HCT116 (cell line): Measurements from ENCODE around the gene GFM2. TPM values are rescaled to one million over a fixed set of nuclear protein-coding genes. Genes with fewer than 3 reads are reported as not detected.

Source experiments
- ATAC-seq: fragments of 200-7000 bp; cut with Tn5 transposase; 2 replicates; pipeline ENCODE4 v1.9.1; 2020; ENCODE audit warnings: mild to moderate bottlenecking, moderate library complexity
- BruUV-seq: library from RNA; stranded (reverse); fragments of 400-500 nt; replicated peaks from 2 replicates; lab custom pipeline; 2021; lab: Mats Ljungman, UMichigan
- CTCF ChIA-PET: fragments of 300-600 bp; sonication (Branson Sonifier 250); formaldehyde crosslinking; loops from one replicate; lab custom pipeline; 2021; ENCODE audit warnings: antibody characterized with exemption; lab: Charles Lee
- POLR2A ChIA-PET: fragments of 300-600, 350-600 bp; sonication (Branson Sonifier 250); formaldehyde crosslinking; loops from one replicate; lab custom pipeline; 2021; ENCODE audit warnings: antibody characterized with exemption; lab: Charles Lee
- RAD21 ChIA-PET, 2 experiments: fragments of 300-600 bp; sonication (Branson Sonifier 250); formaldehyde crosslinking; loops; one replicate each; lab custom pipeline; 2023; ENCODE audit warnings: low total read pairs in 2 of 2; ENCODE audit not compliant: uncharacterized antibody in 2 of 2, unreplicated experiment in 2 of 2, low non-redundant PET in 1 of 2; lab: Charles Lee
- DNase-seq: peaks from one replicate; pipeline ENCODE4 v3.0.0-alpha.2; 2010; ENCODE audit warnings: low read depth, low spot score
- H2AFZ ChIP-seq: fragments of 200-600 bp; shearing (Covaris generic), sonication (generic); 2 replicates; pipeline ENCODE4 v1.6.1; 2017; ENCODE audit warnings: low read depth, mixed run types, mixed read lengths, antibody characterized with exemption, low read length; ENCODE audit not compliant: poor library complexity, severe bottlenecking
- H3K27ac ChIP-seq: 2 replicates; pipeline ENCODE4 v1.5.1; 2012; ENCODE audit warnings: low read depth, low read length
- H3K27me3 ChIP-seq: fragments of 200-600 bp; sonication (generic); 2 replicates; pipeline ENCODE4 v1.6.1; 2016; ENCODE audit warnings: mixed run types, low read length, mixed read lengths; ENCODE audit not compliant: insufficient read depth
- H3K36me3 ChIP-seq, 2 experiments: fragments of 200-500 bp in 1 of 2; fragments of 200-600 bp in 1 of 2; sonication (Bioruptor generic) in 1 of 2; sonication (generic) in 1 of 2; 2 replicates each; pipeline versions ENCODE4 v1.5.1 to v1.6.1; 2014 to 2016; ENCODE audit warnings: low read length in 2 of 2, inconsistent platforms in 1 of 2, mixed read lengths in 1 of 2, mixed run types in 1 of 2; ENCODE audit not compliant: insufficient read depth in 2 of 2, control insufficient read depth in 1 of 2
- H3K4me1 ChIP-seq, 2 experiments: fragments of 200-600 bp in 1 of 2; sonication (generic) in 1 of 2; 2 replicates each; pipeline versions ENCODE4 v1.5.1 to v1.6.1; 2012 to 2017; ENCODE audit warnings: low read length in 2 of 2, inconsistent platforms in 1 of 2, mild to moderate bottlenecking in 1 of 2, mixed read lengths in 1 of 2, mixed run types in 1 of 2, moderate library complexity in 1 of 2; ENCODE audit not compliant: insufficient read depth in 2 of 2, control insufficient read depth in 1 of 2
- H3K4me2 ChIP-seq: fragments of 200-600 bp; sonication (generic); 2 replicates; pipeline ENCODE4 v1.6.1; 2017; ENCODE audit warnings: mixed run types, low read length, mixed read lengths
- H3K4me3 ChIP-seq, 2 experiments: fragments of 200-600 bp in 1 of 2; sonication (generic) in 1 of 2; replicated peaks in 1 of 2; 2 replicates each; pipeline ENCODE4 v1.5.1; 2011 to 2016; ENCODE audit warnings: low read length in 2 of 2, control low read depth in 1 of 2, low read depth in 1 of 2, mild to moderate bottlenecking in 1 of 2, mixed read lengths in 1 of 2, mixed run types in 1 of 2
- H3K79me2 ChIP-seq: fragments of 200-600 bp; sonication (generic); 2 replicates; pipeline ENCODE4 v1.6.1; 2017; ENCODE audit warnings: mild to moderate bottlenecking, mixed run types, low read length, moderate library complexity, mixed read lengths; ENCODE audit not compliant: insufficient read depth
- H3K9ac ChIP-seq: fragments of 200-600 bp; sonication (generic); 2 replicates; pipeline ENCODE4 v1.6.1; 2016; ENCODE audit warnings: low read length, mixed read lengths
- H3K9me2 ChIP-seq: fragments of 200-600 bp; sonication (generic), shearing (Covaris generic); 2 replicates; pipeline ENCODE4 v1.6.1; 2017; ENCODE audit warnings: mixed run types, mild to moderate bottlenecking, moderate library complexity; ENCODE audit not compliant: insufficient read depth
- H3K9me3 ChIP-seq, 2 experiments: fragments of 200-500 bp in 1 of 2; fragments of 200-600 bp in 1 of 2; sonication (Bioruptor generic) in 1 of 2; sonication (generic) in 1 of 2; 2 replicates each; pipeline ENCODE4 v1.6.1; 2014 to 2017; ENCODE audit warnings: low read length in 2 of 2, mixed read lengths in 2 of 2, inconsistent platforms in 1 of 2, low read depth in 1 of 2, mild to moderate bottlenecking in 1 of 2, mixed run types in 1 of 2, moderate library complexity in 1 of 2; ENCODE audit not compliant: control insufficient read depth in 1 of 2, insufficient read depth in 1 of 2
- H4K20me1 ChIP-seq: fragments of 200-600 bp; sonication (generic), shearing (Covaris generic); 2 replicates; pipeline ENCODE4 v1.6.1; 2017; ENCODE audit warnings: mixed run types, mild to moderate bottlenecking, moderate library complexity; ENCODE audit not compliant: insufficient read depth
- ATF3 ChIP-seq: IDR thresholded peaks from 2 replicates; pipeline ENCODE4 v1.6.1; 2012
- CBX3 ChIP-seq: IDR thresholded peaks from 2 replicates; pipeline ENCODE4 v1.6.1; 2012; ENCODE audit warnings: low read depth
- CEBPB ChIP-seq: IDR thresholded peaks from 2 replicates; pipeline ENCODE4 v1.6.1; 2012; ENCODE audit warnings: low read depth
- EGR1 ChIP-seq: IDR thresholded peaks from 2 replicates; pipeline ENCODE4 v1.6.1; 2012; ENCODE audit warnings: low read depth
- ELF1 ChIP-seq: IDR thresholded peaks from 2 replicates; pipeline ENCODE4 v1.6.1; 2012; ENCODE audit warnings: low read depth, borderline replicate concordance
- FOSL1 ChIP-seq: IDR thresholded peaks from 2 replicates; pipeline ENCODE4 v1.6.1; 2012; ENCODE audit warnings: low read depth
- MAX ChIP-seq: IDR thresholded peaks from 2 replicates; pipeline ENCODE4 v1.6.1; 2012
- POLR2AphosphoS5 ChIP-seq: IDR thresholded peaks from 2 replicates; pipeline ENCODE4 v1.6.1; 2011; ENCODE audit warnings: mild to moderate bottlenecking, low read depth, low read length, moderate library complexity
- RAD21 ChIP-seq: IDR thresholded peaks from 2 replicates; pipeline ENCODE4 v1.6.1; 2012; ENCODE audit warnings: low read depth, mild to moderate bottlenecking
- SP1 ChIP-seq: IDR thresholded peaks from 2 replicates; pipeline ENCODE4 v1.6.1; 2012; ENCODE audit warnings: low read depth
- SRF ChIP-seq: IDR thresholded peaks from 2 replicates; pipeline ENCODE4 v1.6.1; 2012; ENCODE audit warnings: low read depth
- TCF7L2 ChIP-seq: IDR thresholded peaks from 2 replicates; pipeline ENCODE4 v1.7.0; 2011; ENCODE audit warnings: borderline replicate concordance, inconsistent platforms; ENCODE audit not compliant: insufficient read depth, insufficient read length; ENCODE audit errors: extremely low read depth
- YY1 ChIP-seq: IDR thresholded peaks from 2 replicates; pipeline ENCODE4 v1.6.1; 2011; ENCODE audit warnings: low read length, low read depth, moderate library complexity, mild to moderate bottlenecking; ENCODE audit not compliant: insufficient replicate concordance; ENCODE audit errors: extremely low read depth
- ZBTB33 ChIP-seq: IDR thresholded peaks from 2 replicates; pipeline ENCODE4 v1.6.1; 2011; ENCODE audit warnings: mild to moderate bottlenecking, low read length, moderate library complexity; ENCODE audit not compliant: insufficient replicate concordance; ENCODE audit errors: extremely low read depth
- ZFX ChIP-seq: fragments of 450-650 bp; IDR thresholded peaks from 2 replicates; pipeline ENCODE4 v1.6.1; 2017
- intact Hi-C: fragments of 100-400 bp; cut with micrococcal nuclease; formaldehyde crosslinking; loops from 2 replicates; pipeline ENCODE4 v1.10.0; 2022
- total RNA-seq: library from RNA; stranded (reverse); gene quantifications from one replicate; pipeline ENCODE4 v1.2.1, GENCODE V29; 2021; ENCODE audit not compliant: unreplicated experiment

The GFM2 gene
- total RNA-seq, 1 experiment from 2014 or later = 25.0 TPM

- TF ChIP-seq TCF7L2 = no peak
- TF ChIP-seq SP1 = no peak
- no peak for TF ChIP-seq SRF
- TF ChIP-seq ELF1 = no peak
- no peak for TF ChIP-seq EGR1
Observed at GRCh38 chr5:74787424-74787823, 20.5 kb upstream of the GFM2 start (continued).

GRCh38 chr5:74786851-74787250 is 19.9 kb upstream of the GFM2 start:
- no peak overlapping the region for H2AFZ ChIP-seq
- no peak for TF ChIP-seq YY1
- TF ChIP-seq POLR2AphosphoS5 = no peak
- no peak for TF ChIP-seq FOSL1
- TF ChIP-seq RAD21 = no peak
- TF ChIP-seq, all 23 proteins: peak for 0
- no peaks in the 10 kb centered on the region for H3K9me3 ChIP-seq
- no peaks in the 10 kb centered on the region for H4K20me1 ChIP-seq
- no TSS peak for BruUV-seq
- ATAC-seq (no peak), DNase-seq (no peak)
- H3K79me2 ChIP-seq = no peaks in the 10 kb centered on the region
- intact Hi-C loops = no loop called here
- H3K27me3 ChIP-seq = no peaks in the 10 kb centered on the region
- no peak overlapping the region for H3K9ac ChIP-seq
- ChIA-PET CTCF (no interaction called here), POLR2A (no interaction called here), RAD21 (no interaction called here)
- H3K9me2 ChIP-seq = no peaks in the 10 kb centered on the region
- no peaks in the 10 kb centered on the region for H3K4me1 ChIP-seq
- H3K4me2 ChIP-seq = no peak overlapping the region
- peaks cover 2% of the 10 kb centered on the region in 2 experiments; a peak in 2 of 4 replicates for H3K36me3 ChIP-seq
- H3K27ac ChIP-seq = no peak overlapping the region
- H3K4me3 ChIP-seq = no peak overlapping the region

- CTCF ChIA-PET = no interaction called here
- H3K79me2 ChIP-seq = no peaks in the 10 kb centered on the region
- H3K4me3 ChIP-seq = no peak overlapping the region
- H3K9me2 ChIP-seq = no peaks in the 10 kb centered on the region
- ATAC-seq = no peak
- H2AFZ ChIP-seq = no peak overlapping the region
- no peak overlapping the region for H3K4me2 ChIP-seq
- BruUV-seq = no TSS peak
- no peaks in the 10 kb centered on the region for H4K20me1 ChIP-seq
- TF ChIP-seq FOSL1 (no peak), CEBPB (no peak), ATF3 (no peak), YY1 (no peak), ELF1 (no peak), MAX (no peak), ZFX (no peak), ZBTB33 (no peak), CBX3 (no peak), TCF7L2 (no peak)
- intact Hi-C loops = no loop called here
- no peaks in the 10 kb centered on the region for H3K27me3 ChIP-seq
- H3K9ac ChIP-seq = no peak overlapping the region
- DNase-seq = no peak
- RAD21 ChIA-PET = no interaction called here
- no peaks in the 10 kb centered on the region for H3K9me3 ChIP-seq
- POLR2A ChIA-PET = no interaction called here
- H3K27ac ChIP-seq = no peak overlapping the region
- peaks cover 14 to 43% of the 10 kb centered on the region in 2 experiments; a peak in 3 of 4 replicates for H3K36me3 ChIP-seq
- no peaks in the 10 kb centered on the region for H3K4me1 ChIP-seq
Observed at GRCh38 chr5:74778609-74779008, 11.7 kb upstream of the GFM2 start.
